ENCODE data around the gene GLIS1.

The GLIS1 gene

DNA sequence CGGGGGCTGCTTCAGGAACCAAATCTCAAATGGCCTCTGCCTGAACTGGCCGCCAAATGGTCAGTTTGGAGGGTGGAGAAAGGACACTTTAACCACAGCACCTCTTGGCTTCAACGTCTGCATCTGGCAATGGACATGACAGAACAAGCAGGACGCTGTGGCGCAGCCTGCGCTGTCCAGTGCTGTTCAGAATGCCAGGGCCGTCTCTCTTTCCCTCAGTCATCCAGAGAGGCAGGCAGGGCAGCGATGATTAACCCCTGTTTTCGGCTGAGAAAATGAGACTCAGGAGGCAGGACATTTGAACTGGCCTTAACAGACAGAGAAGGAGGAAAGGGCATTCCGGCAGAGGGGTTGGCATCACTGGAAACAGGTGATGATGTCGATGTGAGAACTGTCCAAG, 48.6 kb downstream of the GLIS1 start:
- no peak for DNase-seq

DNA sequence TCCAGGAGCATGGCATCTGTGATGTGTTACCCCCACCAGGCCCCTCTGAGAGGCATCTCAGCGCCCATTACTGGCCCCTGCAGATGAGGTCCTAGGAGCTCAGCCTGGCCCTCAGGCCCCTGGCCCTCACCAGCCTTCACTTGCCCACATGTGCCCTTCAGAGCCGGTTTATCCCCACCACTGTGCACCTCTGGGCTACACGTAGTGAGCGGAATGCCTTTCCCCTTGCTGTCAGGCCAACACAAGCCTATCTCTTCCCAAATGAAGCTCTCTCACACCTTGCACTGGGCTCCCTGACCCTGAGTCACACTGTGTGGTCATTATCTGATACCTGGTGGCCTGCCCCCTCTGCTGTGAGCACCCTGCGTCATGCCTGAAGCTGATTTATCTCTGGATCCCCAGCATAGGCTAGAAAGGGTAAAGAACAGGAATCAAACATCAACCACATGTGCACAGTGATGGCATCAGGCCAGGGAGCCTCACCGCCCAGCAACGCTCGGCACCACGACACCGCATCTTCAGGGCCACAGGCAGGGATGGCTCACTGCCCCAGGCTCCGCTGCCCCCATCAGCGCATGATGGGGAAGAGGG, 49.1 kb downstream of the GLIS1 start:
- no peak for DNase-seq

DNA sequence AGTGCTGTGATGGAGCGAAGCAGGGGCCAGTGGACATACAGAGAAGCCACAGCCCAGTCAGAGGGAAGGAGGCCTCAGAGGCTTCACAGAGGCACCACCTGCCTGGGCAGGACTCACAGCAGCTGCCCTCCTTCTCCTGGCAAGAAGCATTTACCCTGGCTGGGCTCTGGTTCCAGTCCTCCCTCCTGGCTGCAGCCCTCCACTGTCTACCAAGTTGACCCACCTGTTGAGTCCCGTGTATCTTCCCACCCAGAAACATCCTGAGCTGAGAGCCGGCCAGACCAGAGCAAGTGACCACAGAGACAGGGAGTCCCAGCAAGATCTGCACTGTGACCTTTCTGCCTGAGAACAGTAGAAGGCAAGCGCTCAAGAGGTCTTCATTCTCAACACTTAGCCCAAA, 49.7 kb downstream of the GLIS1 start:
- DNase-seq, result no peak

DNA sequence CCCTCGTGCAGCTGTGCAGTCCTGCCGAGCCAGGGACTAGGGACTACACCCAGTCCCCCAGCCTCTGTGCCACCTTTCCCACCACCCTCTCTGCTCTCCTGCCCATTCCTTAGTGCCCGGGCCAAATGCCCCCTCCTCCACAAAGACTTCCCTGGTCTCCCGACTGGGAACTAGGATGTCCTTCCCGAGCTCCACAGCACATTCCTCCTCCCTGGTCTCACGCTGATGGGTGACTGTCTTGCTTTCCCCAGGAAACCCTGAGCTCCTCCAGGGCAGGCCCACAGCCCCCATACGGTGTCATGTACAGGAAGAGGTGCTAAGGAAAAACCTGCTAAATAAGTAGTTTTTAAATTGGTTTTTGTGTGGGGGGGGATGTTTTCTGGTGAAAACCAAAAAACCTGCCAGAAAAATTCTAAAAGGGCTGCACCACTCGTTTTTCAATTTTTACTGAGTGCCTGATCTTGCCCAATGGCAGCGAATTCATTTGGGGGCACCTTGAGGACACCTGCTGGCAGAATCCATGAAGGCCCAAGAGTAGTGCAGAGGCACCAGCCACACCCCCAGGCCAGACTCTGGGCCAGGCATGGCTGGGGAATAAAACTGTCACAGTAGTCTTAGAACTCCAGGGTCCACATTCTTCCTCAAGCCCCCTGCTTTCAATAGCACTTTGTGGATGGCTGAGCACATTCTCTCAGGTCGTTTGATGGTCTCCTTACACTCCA, 50.4 kb downstream of the GLIS1 start:
- DNase-seq, result no peak

DNA sequence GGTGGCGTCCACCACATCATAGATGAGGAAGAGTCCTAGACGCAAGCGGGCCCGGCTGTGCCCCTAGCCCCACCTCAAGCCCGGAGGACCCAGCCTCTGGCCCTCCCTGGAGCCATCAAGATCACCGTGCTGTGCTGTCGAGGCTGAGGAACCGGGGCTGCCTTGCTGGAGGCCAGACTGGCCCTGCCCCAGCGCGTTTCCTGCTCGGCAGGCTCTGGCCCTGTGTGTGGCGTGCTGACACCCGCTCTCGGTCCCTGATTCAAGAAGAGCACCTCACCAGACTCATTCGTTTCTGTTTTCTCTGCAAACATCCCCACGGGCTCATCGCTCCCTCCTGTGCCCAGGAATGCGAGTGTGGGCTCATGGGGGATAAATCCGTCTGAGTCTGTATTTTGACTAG, 51.1 kb downstream of the GLIS1 start:
- no peak for DNase-seq

DNA sequence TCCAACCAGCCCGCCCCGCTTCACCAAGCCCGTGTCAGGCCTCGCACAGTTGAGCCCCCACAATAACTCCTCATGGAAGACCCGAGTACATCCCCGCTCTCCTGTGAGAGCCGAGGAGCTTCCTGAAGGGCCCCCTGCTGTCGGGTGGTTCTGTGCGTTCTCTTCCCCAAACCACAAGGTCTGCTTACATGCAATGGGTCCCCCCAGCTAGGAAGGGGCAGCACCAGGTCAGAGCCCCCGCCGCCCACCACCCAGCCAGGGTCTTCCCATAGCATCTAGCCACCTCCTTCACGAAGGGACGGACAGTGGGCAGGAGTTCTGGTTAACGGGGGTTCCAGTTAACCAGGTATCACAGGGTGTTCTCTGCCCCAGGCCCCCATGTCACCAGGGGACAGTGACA, 51.5 kb downstream of the GLIS1 start:
- DNase-seq, result no peak

DNA sequence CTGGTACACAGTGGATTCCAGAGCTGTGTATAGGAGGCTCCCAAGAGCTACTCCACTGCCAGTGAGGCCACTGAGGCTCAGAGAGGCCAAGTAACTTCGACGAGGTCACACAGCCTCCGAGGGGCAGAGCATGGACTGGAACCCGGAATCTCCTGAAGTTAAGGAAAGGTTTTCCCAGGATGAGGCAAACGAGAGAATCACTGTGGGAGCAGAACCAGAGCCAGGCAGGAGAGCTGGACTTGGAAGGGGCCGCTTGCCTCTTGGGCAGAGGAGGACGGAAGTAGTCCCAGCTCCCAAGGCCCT, 52.0 kb downstream of the GLIS1 start:
- DNase-seq, result no peak

DNA sequence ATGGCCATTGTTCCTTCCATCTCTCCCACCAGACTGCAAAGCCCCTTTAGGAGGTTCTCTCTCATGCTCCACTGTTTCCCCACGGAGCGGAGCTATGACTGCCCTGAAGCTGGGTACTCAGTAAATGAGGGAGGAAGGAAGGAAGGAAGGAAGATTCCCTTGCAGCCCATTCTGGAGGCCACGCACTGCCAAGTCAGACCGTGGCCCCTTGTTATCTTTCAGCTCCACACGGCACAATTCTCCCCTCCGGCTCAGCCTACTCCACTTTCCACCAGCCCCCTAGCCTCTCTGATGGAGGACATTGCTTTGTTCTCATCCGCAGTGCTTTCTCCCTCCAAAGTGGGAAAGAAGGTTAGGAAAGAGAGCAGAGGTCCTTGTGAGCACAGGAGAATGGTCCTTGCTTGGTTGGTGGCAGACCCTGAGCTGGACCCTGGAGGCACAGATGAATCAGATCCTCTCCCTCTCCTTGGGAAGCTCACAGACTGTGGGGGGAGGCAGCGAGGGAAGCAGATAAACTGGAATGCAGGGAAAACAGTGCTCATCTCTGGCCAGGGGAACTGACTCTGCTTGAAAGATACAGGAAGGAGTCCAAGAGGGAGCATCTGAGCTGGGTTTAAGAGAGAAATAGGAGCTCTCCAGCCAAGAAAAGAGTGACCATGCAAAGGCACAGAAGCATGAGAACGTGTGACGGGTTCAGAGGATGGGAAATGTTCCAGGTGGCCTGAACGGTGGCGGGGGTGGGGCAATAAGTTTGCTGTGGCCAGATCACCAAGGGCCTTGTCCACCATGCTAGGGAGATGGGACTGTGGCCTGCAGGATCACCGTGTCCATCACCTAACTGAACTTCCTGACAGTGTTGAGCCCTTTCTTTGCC, 52.6 kb downstream of the GLIS1 start:
- DNase-seq, result no peak

DNA sequence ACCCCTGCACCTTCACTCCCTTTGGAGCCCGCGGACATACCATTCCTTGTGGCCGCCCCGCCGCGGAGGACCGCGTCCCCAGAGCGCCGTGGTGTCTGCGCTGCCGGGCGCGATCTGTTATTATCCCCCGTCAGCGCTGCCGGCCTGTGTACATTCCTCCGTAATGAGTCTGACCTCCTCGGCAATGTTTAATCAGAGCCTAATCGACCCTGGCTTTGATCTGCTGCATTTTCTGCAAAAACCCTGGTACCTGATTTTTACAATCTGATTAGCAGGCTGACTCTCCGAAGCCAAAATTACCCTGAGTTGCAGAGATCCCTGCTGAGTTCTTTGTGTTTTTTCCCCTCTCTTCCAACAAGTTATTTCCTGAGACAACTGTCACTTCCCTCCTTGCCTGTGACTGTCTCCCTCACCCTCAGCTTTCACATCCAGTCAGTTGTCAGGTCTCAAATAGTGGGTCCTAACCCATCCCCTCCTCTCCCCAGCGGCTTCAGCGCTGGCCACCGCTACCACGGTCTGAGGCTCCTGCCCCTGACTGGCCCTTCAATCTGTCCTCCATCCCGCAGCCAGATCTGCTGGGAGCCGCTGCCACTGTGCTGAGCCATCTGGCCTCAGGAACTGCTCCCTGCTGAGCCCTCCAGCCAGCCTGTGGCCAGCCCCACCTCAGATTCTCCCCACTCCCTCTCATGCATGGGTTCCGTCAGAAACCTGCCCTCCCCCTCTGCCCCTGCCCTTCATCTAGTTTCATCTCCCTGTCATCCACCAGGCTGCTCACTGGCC, 53.5 kb downstream of the GLIS1 start:
- no peak for DNase-seq

DNA sequence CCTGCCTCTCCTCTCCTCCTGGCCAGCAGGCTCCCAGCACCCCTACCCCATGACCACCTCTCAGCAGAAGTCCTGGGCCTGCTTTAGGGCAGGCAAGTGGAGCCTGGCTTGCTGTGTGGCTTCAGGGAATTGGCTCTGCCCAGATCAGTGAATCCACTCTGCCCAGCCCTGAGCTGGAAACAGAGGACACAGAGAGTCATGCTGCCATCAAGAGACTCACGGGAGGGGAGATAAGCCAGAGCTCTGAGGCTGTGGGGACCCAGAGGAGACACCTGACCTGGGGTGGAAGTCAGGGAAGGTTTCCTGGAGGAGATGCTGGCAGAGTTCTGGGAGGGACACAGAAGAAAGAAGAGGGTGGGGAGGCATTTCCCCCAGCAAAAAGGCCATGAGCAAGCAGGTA, 54.2 kb downstream of the GLIS1 start:
- DNase-seq, result no peak

DNA sequence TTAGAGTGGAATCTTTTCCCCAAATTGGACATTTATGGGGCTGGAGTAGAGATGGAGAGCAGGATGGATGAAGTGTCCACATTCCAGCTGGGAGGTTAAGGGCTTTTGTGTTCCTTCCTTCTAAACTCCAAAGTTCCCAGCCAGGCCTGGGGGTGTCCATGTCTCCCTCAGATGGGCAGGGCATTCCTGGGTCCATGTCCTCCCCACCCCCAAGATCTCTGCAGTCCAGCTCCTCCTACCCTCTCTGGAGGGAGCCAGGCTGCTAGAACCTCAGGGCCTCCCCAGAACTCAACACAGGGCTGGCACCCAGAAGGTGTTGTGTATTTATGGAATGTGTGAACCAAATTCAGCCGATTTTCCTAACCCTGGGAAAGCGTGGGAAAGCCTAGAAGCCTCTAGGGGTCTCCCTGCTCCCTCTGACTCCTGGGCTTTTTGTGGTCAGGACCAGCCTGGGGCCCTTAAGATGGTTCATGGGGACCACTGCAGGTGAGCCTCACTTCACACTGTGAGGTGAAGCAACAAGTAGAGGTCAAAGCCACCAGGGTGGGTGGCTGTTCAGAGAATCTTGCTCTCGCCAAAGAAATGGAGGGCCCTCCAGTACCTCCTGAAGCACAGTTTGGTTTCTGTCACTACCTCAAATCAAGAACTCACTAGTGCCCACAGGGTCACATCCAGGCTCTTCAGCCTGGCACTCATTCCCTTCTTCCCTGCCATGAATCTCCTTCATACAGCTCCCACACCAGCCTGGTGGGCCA, 54.8 kb downstream of the GLIS1 start:
- DNase-seq, result no peak

DNA sequence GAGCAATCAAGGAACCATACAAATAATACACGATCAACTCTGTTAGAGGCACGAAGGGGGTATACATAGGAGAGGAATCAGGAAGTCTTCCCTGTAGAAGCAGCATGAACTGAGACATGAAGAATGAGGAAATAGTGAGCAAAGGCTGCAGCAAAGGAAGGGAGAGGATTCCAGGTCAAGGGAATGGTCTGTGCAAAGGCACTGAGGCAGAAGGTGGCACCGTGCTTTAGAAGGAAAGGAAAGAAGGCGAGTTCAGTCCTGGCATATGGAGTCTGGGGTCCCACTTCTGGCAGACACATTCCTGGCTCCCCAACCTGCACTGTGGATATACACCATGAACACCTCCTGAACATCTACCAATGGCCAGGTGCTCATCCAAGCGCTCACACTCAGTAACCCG, 56.1 kb downstream of the GLIS1 start:
- DNase-seq, result no peak

DNA sequence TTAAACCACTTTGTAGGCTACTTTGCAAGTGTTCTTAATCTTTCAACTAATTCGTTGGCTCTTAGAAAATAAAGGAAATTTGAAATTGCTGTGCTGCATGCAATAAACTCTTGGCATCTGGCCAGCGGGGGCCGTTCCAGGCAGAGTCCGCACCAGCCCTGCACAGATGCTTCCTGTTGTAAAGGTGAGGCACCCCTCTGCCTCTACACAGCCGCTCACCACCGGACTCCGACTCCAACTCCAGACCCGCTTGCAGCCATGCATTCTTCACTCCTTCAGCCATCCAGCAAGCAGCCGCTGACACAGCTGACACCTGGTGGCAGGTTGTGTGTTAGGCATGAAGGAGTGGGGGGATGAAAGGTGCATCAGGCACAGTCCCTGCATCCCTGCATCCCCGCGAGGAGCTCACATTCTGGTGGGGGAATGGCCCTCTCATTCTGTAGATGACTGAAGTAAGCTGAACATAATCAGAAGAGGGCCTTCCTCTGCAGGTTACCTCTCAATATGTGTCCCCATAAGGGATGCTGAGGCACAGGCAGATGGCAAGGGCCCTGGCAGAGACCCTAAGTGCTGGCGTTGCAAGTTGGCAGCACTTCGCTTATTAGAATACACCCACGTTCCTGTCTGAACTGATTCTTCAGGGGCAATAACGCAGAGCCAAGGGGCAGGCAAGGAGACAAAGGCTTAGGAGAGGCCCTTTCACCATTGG, 56.8 kb downstream of the GLIS1 start:
- no peak for DNase-seq

DNA sequence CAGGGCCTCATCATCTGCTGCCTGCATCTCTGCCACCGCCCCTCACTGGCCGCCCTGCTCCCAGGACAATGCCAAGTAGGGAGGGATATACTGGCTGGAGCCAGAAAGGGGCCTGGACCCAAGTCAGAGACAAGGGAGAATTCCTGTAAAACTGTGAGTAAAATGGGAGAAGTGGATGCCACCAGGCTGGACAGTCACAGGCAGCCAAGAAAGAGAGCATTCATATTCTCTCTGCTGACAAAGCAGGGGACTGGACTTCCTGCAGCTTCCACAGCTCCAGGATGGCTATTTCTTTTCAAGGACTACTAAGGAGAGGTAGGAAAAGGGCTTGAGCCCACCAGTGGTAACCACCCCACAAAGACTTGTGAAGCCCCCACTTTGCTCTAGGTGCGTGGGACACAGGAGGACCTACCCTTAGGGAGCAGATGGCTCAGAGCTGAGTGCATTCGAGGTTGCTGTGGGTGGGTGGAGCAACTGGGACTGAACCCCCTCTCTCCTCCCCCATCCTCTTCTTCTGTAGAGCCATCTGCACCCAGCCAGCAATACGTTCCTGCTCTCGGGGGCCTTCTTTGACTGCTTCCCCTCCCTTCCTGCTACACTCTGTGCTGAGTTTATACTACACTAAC, 57.5 kb downstream of the GLIS1 start:
- DNase-seq, result no peak

DNA sequence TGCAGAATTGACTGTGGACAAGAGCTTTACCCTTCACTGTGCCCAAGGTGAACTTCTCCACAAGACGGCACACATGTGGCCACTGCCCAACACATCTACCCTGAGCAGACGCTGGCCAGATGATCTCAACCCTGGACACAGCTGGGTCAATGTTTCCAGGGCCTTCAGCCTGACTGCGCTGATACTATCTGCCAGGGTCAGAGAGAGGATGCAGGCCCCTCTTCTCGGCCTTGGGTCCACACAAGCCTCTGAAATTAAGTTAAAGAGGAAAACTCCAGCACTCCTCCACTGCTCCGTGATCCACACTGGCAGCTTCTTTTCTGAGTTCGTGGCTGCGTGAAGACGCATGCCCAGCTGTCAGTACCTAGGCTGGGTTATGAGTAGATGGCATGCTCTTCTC, 58.1 kb downstream of the GLIS1 start:
- DNase-seq, result no peak

DNA sequence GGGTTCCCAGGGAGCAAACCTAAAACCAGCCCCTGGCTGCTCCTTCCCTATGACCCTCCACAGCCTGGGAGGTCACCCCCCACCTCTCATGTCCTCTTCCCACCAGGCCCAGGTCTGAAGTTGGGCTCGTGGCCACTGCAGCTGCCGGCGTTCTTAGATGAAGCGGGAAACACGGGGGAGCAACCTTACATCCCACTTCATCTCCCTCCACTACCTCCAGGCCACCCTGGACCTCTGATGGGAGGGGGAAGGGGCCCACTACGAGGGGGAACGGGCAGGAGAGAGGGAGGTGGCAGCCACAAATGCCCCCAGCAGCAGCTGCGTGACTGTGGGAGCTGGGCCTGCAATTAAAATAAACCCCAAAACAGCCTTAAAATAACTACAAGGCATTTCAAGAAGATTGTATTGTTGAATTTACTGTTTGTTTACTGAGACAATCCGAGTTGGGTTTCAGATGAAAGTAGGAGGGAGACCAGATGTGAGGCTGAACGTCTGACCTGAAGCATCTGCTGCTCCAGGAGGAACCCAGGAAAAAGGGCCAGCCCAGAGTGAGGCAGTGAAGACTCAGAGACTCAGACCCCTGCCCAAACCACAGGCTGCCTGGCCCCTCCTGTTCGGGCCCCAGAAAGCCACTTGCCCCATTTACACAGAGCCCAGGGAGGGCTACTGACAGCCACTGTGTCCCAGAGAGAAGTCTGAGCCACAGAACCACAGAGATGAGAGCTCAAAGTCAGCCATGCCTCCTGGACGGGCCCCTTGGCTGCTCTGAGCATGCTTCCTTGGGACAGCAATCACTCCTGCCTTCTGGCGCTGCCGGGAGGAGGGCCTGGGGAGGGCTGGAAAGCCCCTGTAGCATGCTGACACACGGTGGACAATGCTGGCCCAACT, 59.8 kb downstream of the GLIS1 start:
- no peak for DNase-seq

DNA sequence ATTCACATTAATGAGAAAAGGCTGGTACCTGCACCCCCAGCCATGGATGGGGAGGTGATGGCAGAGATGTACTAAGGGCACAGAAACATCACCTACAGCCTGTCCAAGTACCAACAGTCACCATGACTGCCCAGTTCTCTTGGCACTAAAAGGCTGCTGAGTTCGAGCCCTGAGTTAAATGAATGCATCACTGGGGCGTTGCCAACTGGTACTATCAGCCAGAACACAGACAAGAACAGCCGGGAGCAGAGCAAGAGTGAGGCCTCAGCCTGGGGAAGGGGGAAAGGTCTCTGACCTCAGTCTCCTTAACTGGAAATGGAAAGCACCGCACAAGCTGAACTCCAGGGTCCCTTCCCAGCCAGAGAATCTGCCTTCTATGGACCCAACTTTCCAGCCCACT, 60.5 kb downstream of the GLIS1 start:
- DNase-seq, result no peak

DNA sequence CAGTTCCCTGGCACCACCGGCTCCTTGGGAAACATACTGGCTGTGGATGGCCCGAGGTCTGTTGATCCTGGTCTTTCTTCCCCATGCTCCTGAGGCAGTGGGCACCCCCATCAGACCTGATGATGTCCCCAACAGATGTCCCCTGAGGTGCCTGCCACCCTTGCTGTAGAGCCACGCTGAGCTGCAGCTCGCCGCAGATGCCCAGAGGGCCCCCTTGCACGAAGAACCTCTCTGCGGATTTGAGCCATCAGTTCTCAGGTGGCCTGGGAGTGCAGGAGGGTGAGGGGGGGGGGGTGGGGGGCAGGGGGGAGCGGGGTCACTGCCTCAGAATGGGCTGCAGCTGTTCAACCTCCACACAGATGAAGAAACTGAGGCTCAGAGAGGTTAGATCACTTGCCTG, 60.9 kb downstream of the GLIS1 start:
- DNase-seq, result no peak

DNA sequence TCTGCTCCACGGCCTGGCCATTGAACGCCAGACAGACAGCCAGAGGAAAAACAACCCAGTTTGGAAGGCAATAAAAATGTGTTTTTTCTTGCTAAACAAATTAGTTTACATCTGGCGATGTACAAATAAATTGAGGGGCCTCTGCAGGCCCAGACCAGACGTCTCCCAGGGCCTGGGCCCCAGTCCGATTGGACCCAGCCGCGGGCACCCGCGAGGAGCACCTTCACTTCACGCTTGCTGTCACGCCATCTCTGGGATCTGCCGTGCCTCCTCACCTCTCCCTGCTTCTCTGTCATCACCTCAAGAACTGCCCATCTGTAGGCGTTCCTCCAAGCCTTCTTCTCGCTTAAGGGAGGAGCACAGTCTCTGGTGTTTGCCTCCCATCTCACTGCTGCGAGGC, 61.5 kb downstream of the GLIS1 start:
- DNase-seq, result no peak

DNA sequence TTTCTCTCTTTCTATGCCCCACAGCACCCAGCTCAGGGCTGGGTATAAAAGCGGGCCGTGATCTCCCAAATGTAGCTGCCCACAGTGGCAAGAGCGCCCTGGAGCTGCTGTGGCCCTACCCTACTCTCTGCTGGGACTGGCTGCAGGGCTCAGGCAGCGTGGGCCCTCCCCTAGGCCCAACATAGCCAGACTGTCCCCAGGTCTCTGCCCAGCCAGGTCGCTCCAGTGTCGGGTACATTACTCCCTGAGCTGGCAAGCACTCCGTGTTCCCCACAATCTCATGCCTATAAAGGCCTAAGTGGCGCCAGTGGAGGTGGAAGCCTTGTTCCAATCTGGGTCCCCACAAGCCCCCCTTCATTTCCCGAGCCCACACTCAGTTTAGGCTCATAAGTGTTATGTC, 66.2 kb downstream of the GLIS1 start:
- no peak for DNase-seq

DNA sequence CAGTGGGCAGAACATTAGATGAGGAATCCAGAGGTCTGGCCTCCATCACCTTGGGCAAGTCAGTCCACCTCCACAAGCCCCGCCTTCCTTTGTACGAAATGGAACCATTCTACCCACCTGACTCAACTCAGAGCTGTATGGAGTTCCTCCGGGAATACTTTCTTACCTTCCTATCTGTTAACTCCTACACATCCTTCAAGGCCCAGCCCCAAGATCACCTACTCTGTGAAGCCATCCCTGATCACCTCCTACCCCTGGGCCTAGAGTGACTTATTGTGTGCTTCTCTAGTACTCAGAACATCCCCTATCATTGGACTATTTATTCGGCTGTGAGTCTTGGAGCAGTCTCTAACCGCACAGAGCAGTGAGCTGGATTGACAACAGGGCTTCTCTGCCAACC, 66.7 kb downstream of the GLIS1 start:
- no peak for DNase-seq

Measured in midbrain (tissue), 1 donor.